Ovary (tissue), 9 donors: ENCODE measurements around the gene EDIL3. TPM values are rescaled to one million over a fixed set of nuclear protein-coding genes. Genes with fewer than 3 reads are reported as not detected.
"Not testable (repeated sequence)": the region's sequence is repeated elsewhere in the genome, so short reads cannot be mapped to it uniquely, and the experiment has no call there.

Experiments used
- DNase-seq, 5 donors: peaks; one replicate each; pipeline ENCODE4 v3.0.0-alpha.2; 2019 to 2020
- H3K27ac ChIP-seq, 2 donors: fragments of 200-600 bp; one replicate each; pipeline versions ENCODE4 v1.5.1 to v1.8.0; 2019 to 2022
- H3K27me3 ChIP-seq: fragments of 200-600 bp; one replicate; pipeline ENCODE4 v1.8.0; 2022
- H3K36me3 ChIP-seq: fragments of 200-600 bp; sonication (generic); one replicate; pipeline ENCODE4 v1.5.1; 2019
- H3K4me1 ChIP-seq: one replicate; pipeline ENCODE4 v1.8.1; 2013; ENCODE audit warnings: mild to moderate bottlenecking, moderate library complexity; ENCODE audit not compliant: insufficient read depth
- H3K4me3 ChIP-seq: fragments of 200-600 bp; sonication (generic); one replicate; pipeline ENCODE4 v1.5.1; 2017
- H3K9me3 ChIP-seq, 2 donors: fragments of 200-600 bp in 1 of 2; sonication (generic) in 1 of 2; one replicate each; pipeline versions ENCODE4 v1.5.1 to v1.8.1; 2013 to 2019; ENCODE audit warnings: mild to moderate bottlenecking in 1 of 2, moderate library complexity in 1 of 2
- EP300 ChIP-seq: sonication (generic); formaldehyde crosslinking; IDR thresholded peaks from one replicate; pipeline ENCODE4 v1.6.1; 2017; ENCODE audit warnings: antibody characterized with exemption
- POLR2A ChIP-seq: fragments of 450-650 bp; IDR thresholded peaks from one replicate; pipeline ENCODE4 v1.6.1; 2017; ENCODE audit warnings: antibody characterized with exemption, mild to moderate bottlenecking, moderate library complexity
- WGBS, 3 donors: extraction: QIAGEN DNeasy Blood & Tissue Kit in 1 of 3; methylation state at CpG; one replicate each; pipeline versions ENCODE4 v1.1.5 to v1.1.7; 2013 to 2017; 5-methylcytosine and 5-hydroxymethylcytosine counted together
- intact Hi-C, 4 donors: fragments of 100-400 bp; cut with DNase I; formaldehyde crosslinking; loops; one replicate each; pipeline versions ENCODE4 v1.11.0 to v1.15.1; 2022 to 2023
- polyA plus RNA-seq, 2 donors: library from polyadenylated mRNA; stranded (reverse); fragments of 200-250 nt in 1 of 2; fragments of 350-450 nt in 1 of 2; fragmentation: Illumina TruSeq in 1 of 2; extraction: RNeasy Lipid Tissue Mini Kit (QIAGEN cat#74804) in 1 of 2; gene quantifications; one replicate each; pipeline ENCODE4 v1.2.3, GENCODE V29; 2013 to 2014
- total RNA-seq, 7 donors: library from RNA; depleted of rRNA in 2 of 7; stranded (reverse); fragments of >200 nt in 2 of 7; fragmentation: NEBNext Ultra II Directional in 3 of 7; extraction: Animal tissue kit (Norgen Biotek cat#: 25700) in 3 of 7; gene quantifications; one replicate each; pipeline versions ENCODE4 v1.1.0 to v1.2.4, GENCODE V29; 2016 to 2023
- TF ChIP-seq, protein P1 (sequence below), 3 donors: fragments of 450-650 bp in 2 of 3; fragments of 200-600 bp in 1 of 3; IDR thresholded peaks; one replicate each; pipeline versions ENCODE4 v1.5.1 to v1.8.0; 2016 to 2022; ENCODE audit warnings: antibody characterized with exemption in 3 of 3, mild to moderate bottlenecking in 1 of 3
- donor health status: DM: no; HTN: no; CAD: no; lungs with moderate emphysema.
- donor health status: DM: no; HTN: no; CAD: no.
- donor health status: Bipolar disorder and iron deficiency.
- donor health status: DM: yes; HTN: yes; CAD: no.
- donor health status: DM: no; HTN: no; CAD: no.
- donor health status: DM: yes; HTN: yes; CAD: no.

Gene EDIL3
- total and polyA plus RNA-seq, 9 donors = 5.9 to 41.5 (median 9.7) TPM

DNA sequence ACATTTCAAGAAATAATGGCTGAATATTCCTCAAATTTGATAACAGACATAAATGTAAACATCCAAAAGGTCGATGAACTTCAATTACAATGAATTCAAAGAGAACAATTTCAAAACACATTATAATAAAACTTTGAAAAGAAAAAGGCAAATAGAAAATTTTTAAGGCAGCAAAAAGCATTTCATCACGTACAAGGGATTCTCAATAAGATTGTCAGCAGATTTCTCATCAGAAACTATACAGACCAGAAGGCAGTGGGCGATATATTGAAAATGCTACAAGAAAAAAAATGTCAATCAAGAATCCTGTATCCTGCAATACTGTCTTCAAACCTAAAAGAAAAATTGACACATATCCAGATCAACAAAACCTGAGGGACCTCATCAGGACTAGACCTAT lies 62.0 kb downstream of the EDIL3 start:
- Histone ChIP-seq H3K36me3 (no peaks in the 10 kb centered on the region), H3K27ac (no peak overlapping the region), H3K4me3 (no peak overlapping the region), H3K27me3 (no peaks in the 10 kb centered on the region), H3K9me3 (no peaks in the 10 kb centered on the region), H3K4me1 (no peaks in the 10 kb centered on the region)
- no peak for TF ChIP-seq POLR2A
- intact Hi-C loops = no loop called here
- no peak for DNase-seq
- WGBS, 3 donors = 77 to 94% (median 93%) methylated on average over 3 of the region's 3 CpGs

DNA sequence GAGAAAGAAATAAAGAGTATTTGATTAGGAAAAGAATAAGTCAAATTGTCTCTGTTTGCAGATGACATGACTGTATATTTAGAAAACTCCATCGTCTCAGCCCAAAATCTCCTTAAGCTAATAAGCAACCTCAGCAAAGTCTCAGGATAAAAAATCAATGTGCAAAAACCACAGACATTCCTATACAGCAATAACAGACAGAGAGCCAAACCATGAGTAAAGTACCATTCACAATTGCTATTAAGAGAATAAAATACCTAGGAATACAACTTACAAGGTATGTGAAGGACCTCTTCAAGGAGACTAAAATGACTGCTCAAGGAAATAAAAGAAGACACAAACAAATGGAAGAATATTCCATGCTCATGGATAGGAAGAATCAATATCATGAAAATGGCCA lies 66.9 kb downstream of the EDIL3 start:
- WGBS, 3 donors = 45 to 58% (median 48%) methylated on average over 1 of the region's 1 CpG
- H3K27me3 ChIP-seq, intact Hi-C loops, DNase-seq, H3K4me3 ChIP-seq, H3K4me1 ChIP-seq, H3K9me3 ChIP-seq, H3K27ac ChIP-seq, H3K36me3 ChIP-seq: not testable (repeated sequence)

DNA sequence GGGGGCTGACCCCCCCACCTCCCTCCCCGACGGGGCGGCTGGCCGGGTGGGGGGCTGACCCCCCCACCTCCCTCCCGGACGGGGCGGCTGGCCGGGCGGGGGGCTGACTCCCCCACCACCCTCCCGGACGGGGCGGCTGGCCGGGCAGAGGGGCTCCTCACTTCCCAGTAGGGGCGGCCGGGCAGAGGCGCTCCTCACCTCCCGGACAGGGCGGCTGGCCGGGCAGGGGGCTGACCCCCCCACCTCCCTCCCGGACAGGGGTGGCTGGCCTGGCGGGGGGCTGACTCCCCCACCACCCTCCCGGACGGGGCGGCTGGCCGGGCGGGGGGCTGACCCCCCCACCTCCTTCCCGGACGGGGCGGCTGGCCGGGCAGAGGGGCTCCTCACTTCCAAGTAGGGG lies 72.4 kb downstream of the EDIL3 start:
- 95 to 99% (median 97%) methylated on average over 6 to 30 of the region's 30 CpGs for WGBS, 3 donors
- not testable (repeated sequence) for H3K4me3 ChIP-seq

DNA sequence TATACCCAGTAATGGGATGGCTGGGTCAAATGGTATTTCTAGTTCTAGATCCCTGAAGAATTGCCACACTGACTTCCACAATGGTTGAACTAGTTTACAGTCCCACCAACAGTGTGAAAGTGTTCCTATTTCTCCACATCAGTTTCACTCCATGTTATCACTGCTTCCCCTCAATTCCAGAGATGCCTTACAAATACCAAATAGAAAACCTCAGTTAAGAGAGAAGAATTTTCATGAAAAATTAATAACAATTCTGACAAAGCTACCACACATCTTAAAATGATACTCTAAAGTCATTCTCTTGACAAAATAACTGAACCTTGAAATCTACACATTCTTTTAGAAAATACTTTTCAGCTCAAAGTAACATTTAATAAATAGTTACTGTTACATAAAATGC lies 74.8 kb downstream of the EDIL3 start:
- H3K4me1 ChIP-seq, intact Hi-C loops, H3K27ac ChIP-seq, H3K4me3 ChIP-seq, H3K36me3 ChIP-seq, DNase-seq, H3K27me3 ChIP-seq, H3K9me3 ChIP-seq: not testable (repeated sequence)

More for the DNA sequence above, 72.4 kb downstream of the EDIL3 start:
- H3K36me3 ChIP-seq, H3K27me3 ChIP-seq, H3K27ac ChIP-seq, H3K9me3 ChIP-seq, intact Hi-C loops, DNase-seq, H3K4me1 ChIP-seq: not testable (repeated sequence)

DNA sequence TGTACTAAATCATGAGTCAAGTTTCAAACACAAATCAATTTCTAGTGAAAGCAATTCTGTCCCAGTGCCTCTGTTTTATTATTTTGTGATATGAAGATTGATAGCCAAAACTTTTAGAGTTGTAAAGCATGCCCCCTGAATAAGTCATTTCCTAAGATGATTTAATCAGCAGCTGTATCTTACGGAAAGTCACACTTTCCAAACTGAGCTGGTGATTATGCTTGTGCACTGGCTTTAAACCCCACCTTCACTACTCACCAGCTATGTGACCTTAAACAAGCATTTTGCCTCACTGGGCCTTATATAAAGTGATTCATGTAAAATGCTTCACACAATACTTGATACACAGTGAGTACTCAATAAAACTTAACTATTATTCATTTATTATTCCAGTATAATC lies 78.1 kb downstream of the EDIL3 start:
- H3K4me3 ChIP-seq = no peak overlapping the region
- no peaks in the 10 kb centered on the region for H3K9me3 ChIP-seq
- H3K36me3 ChIP-seq = no peaks in the 10 kb centered on the region
- TF ChIP-seq POLR2A = no peak
- no peak for TF ChIP-seq EP300
- TF ChIP-seq, protein P1, sequence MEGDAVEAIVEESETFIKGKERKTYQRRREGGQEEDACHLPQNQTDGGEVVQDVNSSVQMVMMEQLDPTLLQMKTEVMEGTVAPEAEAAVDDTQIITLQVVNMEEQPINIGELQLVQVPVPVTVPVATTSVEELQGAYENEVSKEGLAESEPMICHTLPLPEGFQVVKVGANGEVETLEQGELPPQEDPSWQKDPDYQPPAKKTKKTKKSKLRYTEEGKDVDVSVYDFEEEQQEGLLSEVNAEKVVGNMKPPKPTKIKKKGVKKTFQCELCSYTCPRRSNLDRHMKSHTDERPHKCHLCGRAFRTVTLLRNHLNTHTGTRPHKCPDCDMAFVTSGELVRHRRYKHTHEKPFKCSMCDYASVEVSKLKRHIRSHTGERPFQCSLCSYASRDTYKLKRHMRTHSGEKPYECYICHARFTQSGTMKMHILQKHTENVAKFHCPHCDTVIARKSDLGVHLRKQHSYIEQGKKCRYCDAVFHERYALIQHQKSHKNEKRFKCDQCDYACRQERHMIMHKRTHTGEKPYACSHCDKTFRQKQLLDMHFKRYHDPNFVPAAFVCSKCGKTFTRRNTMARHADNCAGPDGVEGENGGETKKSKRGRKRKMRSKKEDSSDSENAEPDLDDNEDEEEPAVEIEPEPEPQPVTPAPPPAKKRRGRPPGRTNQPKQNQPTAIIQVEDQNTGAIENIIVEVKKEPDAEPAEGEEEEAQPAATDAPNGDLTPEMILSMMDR (IDR thresholded peaks at IDR 0.05) = no peak
- DNase-seq = no peak
- WGBS, 3 donors = 89 to 91% (median 91%) methylated on average over 1 of the region's 1 CpG
- no peaks in the 10 kb centered on the region for H3K4me1 ChIP-seq
- no peaks in the 10 kb centered on the region for H3K27me3 ChIP-seq
- intact Hi-C loops = no loop called here
- H3K27ac ChIP-seq = no peak overlapping the region

DNA sequence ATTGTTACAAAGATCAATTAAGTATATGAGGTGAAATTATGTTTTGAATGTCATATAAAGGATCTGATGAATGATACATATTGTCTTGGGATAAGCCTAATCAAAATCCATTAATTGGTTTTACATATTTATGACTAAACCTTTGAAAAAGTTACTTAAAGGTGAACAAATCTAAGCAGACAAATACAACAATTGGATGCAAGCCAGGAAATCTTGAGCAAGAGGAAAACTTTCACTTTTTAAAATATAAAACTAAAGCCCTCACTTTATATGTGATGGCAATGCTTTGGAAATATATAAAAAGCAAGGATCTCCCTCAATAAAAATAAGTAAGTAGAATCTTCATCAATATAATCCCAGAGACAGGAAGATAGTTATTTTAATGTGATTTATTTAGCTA lies 80.1 kb downstream of the EDIL3 start:
- Histone ChIP-seq H3K27ac (no peak overlapping the region), H3K4me1 (no peaks in the 10 kb centered on the region), H3K9me3 (no peaks in the 10 kb centered on the region), H3K4me3 (no peak overlapping the region), H3K27me3 (no peaks in the 10 kb centered on the region), H3K36me3 (no peaks in the 10 kb centered on the region)
- intact Hi-C loops = no loop called here
- no peak for DNase-seq
- no peak for TF ChIP-seq POLR2A
- no peak for TF ChIP-seq EP300
- TF ChIP-seq, protein P1 (IDR thresholded peaks at IDR 0.05) = no peak

DNA sequence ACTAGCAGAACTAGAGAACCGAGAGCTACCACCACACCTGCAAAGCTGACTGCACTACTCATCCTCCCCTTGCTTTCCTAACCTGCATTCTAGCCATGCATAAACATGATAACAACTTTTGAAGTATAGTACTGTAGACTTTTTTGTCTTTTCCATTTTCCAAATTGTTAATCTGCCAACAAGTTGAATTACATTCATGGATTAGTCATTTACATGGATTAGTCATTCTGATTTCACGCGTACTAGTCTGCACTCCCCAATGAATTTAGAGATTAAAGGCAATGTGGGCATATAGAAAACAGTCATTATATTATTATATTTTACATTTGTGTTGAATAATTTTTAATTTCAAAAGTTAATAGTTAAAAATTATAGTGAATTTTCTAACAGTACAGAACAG lies 81.4 kb downstream of the EDIL3 start:
- Histone ChIP-seq H3K9me3 (no peaks in the 10 kb centered on the region), H3K4me3 (no peak overlapping the region), H3K36me3 (no peaks in the 10 kb centered on the region), H3K4me1 (no peaks in the 10 kb centered on the region), H3K27me3 (no peaks in the 10 kb centered on the region), H3K27ac (no peak overlapping the region)
- WGBS, 3 donors = 78 to 88% (median 83%) methylated on average over 3 of the region's 3 CpGs
- DNase-seq = no peak
- TF ChIP-seq, protein P1 (IDR thresholded peaks at IDR 0.05) = no peak
- TF ChIP-seq EP300 = no peak
- TF ChIP-seq POLR2A = no peak
- intact Hi-C loops = no loop called here
